NOMO-1 treated with DMSO at 0.1 percent for 48 hours (cell line): Measurements from ENCODE around the gene IDH2.
"Not testable (repeated sequence)": the region's sequence is repeated elsewhere in the genome, so short reads cannot be mapped to it uniquely, and the experiment has no call there.

ENCODE experiments used
- DNase-seq: peaks from one replicate; lab custom pipeline; 2025; ENCODE audit not compliant: unreplicated experiment; lab: John Stamatoyannopoulos, UW

The IDH2 gene

GRCh38 chr15:90115783-90116182 lies 13.5 kb upstream of the IDH2 start:
- DNase-seq = no peak

DNA sequence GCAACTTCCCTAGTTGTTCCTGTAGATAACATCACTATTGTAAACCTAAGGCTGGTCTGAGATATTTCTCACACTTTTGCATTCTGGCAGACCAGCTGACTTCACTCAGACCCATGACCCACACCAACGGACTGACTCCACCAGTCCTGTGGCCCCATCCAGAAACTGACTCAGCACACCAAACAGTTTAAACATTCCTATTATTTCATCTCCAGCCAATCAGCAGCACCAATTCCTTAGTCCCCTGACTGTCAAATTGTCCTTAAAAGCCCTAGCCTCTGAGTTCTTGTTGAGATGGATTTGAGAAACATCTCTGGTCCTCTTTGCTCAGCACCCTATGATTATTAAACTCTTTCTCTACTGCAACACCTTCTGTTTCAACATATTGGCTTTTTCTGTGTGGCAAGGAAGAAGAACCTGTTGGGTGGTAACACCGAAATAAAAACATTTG lies 12.2 kb upstream of the IDH2 start:
- no peak for DNase-seq

GRCh38 chr15:90113166-90113565 lies 10.9 kb upstream of the IDH2 start:
- no peak for DNase-seq

- not testable (repeated sequence) for DNase-seq
These were observed 7.0 kb upstream of the IDH2 start for GRCh38 chr15:90109163-90109751.

DNA sequence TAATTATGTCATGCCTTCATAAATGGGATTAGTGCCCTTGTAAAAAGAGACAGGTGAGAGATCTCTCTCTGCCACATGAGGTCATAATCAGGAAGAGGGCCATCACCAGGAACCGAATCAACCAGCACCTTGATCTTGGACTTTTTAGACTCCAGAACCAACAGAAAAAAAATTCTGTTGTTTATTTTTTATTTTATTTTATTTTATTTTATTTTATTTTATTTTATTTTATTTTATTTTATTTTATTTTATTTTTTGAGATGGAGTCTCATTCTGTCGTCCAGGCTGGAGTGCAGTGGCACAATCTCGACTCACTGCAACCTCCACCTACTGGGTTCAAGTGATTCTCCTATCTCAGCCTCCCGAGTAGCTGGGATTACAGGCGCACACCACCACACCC lies 5.8 kb upstream of the IDH2 start:
- not testable (repeated sequence) for DNase-seq

DNA sequence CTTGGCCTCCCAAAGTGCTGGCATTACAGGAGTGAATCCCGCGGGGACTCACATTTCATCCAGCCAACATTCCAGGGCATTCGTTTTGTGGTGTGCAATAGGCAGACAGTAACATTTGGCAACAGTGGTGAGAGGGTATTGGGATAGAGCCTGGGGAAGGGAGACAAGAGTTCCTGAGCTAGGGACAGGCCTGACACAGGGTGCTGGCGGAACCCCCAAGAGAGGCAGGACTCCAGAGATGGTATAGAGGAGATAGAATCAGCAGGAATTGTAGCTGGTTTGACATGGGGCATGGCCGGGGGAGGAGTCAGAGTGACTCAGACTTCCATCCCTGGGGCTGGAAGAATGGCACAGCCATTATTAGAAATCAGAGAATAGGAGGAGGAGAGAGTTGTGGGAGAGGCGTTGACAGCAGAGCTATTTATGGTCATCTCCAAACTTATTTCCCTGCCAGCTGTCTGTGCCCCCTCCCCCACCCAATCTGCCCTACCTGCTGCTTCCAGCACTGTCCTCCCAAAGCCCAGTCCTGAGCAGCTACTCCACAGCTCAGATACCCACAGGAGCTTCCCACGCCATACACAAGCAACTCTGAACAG lies 4.4 kb upstream of the IDH2 start:
- no peak for DNase-seq

DNA sequence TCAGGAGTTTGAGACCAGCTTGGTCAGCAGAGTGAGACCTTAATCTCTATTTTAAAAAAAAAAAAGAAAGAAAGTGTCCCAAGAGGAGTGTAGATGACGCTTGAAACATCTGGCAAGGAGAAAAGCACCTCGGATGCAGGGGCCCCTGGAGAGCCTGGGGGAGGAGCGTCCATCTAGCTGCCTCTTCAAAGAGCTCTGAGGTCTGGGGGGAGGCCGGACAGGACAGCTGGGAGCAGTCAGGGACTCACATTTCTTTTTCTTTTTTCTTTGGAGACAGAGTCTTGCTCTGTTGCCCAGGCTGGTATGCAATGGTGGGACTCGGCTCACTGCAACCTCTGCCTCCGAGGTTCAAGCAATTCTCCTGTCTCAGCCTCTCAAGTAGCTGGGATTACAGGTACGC lies 3.3 kb upstream of the IDH2 start:
- DNase-seq = no peak

DNA sequence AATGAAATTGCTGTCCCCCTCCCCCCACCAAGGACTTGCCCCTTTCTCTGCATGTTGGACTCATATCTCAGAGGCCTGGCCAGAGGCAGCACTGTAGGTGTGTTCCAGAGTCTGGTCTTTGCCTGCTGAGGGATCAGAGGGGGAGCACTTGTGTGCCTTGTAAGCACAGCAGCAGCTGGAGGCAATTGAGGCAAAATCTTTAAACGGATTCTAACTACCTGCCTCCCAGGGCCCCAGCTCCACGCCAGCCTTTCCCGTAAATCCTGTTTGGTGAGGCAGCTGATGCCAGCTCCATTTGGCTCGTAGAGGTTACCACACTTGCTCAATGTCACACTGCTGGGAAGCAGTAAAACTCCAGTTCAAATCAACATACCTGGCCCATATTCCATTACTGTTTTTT lies 2.3 kb upstream of the IDH2 start:
- DNase-seq = no peak

DNA sequence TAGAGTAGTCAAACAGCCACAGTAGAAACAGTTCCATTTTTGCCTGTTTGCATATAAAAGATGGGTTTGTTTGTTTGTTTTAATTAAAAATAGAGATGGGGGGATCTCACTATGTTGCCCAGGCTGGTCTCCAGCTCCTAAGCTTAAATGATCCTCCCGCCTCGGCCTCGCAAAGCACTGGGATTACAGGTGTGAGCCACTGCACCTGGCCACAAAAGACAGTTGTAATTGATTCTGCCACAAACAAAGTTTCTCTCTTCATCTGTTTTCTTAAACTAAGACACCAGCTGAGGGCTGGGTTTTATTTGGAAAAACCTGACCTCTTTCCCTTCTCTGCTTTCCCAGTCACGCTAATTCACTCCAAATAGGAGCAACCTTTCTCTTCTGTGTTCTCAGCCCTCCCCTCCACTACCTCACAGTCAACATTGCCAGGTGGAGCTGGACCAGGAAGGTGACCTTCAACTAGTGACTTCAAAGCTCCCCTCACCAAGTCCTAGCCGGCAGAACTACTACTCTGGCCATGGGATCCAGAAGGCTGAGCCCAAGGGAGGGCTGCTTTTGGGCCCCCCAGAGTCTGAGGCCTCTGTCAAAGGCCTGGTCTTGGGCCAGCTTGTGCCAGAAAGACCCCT lies 1.5 kb upstream of the IDH2 start:
- no peak for DNase-seq

GRCh38 chr15:90101130-90101968 lies 919 bp downstream of the IDH2 start:
- DNase-seq = peak; percentile 51

- DNase-seq = peak; percentile 7
These were observed 2.1 kb downstream of the IDH2 start for GRCh38 chr15:90099868-90100831.

DNA sequence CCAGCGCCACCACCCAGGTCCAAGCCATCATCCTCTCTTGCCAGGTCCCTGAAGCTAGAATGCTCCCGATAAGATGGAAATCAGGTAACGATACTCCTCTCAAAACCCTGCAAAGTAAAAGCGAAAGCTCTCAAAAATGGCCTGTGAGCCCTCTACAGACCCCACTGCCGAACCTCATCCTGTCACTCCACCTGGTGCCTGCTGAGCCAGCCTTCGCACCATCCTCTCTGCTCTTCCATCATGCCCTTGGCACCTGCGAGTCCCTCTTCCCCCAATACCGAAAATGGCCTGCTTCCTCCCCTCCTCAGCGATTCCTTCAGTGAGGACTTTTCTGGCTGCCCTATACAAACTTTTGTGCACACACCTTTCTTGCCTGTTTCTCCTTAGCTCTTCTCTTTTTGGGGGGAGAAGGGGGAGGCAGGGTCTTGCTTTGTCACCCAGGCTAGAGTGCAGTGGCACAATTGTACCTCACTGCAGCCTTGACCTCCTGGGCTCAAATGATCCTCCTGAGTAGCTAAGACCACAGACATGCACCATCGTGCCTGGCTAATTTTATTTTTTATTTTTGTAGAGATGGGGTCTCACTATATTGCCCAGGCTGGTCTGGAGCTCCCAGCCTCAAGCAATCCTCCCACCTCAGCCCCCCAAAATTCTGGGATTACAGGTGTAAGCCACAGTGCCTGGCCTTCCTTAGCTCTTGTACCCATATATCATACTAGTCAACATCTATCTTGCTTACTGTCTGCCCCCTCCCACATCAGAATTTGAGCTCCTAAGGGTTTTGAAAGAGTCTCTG lies 3.0 kb downstream of the IDH2 start:
- DNase-seq = no peak

DNA sequence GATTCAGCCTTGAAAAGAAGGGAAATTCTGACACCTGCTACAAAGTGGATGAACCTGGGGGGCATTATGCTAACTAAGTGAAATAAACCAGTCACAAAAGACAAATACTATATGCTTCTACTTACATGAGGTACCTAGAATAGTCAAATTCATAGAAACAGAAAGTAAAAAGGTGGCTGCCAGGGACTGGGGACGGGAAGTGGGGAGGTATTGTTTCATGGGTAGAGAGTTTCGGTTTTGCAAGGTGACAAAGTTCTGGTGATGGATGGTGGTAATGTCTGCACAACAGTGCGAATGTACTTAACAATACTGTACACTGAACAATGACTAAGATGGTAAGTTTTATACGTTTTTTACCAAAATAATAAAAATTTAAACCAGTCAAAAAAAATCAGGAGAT lies 4.8 kb downstream of the IDH2 start:
- DNase-seq = peak; percentile 90

DNA sequence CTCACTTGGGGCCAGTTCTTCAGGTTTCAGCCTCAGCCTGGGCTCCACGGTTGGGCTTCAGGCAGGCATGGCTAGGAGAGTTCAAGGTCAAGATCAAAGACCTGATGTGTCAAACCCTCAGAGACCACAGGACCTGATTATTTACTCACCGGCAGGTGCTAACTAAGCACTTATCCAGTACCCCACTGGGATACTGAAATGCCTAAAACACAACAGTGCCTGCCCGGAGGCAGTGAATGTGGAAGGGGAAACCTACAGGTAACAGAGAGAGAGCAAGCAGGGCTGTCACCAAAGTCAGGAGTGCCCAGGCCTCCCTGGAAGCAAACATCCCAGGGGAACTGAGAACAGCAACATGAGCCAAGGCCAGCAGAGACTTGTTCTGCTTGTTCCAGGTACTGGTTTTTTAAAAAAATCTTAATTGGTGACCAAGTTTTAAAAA lies 6.7 kb downstream of the IDH2 start:
- DNase-seq = no peak

- no peak for DNase-seq
These were observed 10.9 kb downstream of the IDH2 start for GRCh38 chr15:90091156-90091931.

DNA sequence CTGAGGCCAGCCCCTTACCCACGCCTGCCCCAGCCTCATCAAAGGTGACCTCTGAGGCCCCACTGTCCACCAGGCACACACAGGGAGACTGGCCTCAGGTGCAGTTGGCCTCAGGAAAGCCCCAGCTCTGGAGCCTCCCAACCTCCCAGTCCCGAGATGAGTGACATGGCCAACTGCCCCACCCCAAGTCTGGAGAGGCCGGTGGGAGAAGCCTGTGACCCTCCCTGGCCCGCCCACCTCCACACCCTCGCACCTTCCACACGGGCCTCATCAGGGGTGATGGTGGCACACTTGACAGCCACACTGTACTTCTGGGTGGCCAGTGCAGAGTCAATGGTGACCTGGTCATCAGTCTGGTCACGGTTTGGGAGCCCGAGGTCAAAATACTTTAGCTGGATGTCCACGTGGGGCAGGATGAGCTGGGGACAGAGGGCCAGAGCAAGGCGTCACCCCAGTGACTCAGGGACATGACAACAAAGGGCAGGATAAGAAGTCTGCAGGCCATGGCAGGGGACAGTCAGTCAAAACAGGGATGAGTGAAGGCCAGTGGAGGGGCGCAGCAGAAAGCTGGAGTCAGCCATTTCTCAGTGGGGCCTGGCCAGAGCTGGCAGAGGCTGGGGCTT lies 11.9 kb downstream of the IDH2 start:
- DNase-seq = no peak

- DNase-seq = no peak
These were observed 14.7 kb downstream of the IDH2 start for GRCh38 chr15:90087454-90088154.

DNA sequence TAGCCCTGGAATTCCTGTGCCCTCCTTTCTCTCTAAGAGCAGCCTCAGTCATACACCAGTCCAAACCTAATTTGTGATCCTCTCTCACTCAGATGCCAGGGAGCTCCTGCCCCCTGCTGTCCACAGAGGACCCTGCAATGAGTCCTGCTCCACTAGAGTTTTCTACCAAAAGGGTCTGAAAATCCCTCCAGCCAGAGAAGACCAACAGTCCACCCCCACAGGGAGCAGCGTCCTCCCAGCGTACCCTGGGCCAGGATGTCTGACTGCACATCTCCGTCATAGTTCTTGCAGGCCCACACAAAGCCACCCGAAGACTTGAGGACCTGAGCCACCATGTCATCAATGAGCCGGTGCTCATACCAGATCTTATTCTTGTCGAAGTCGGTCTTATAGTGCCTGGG lies 15.4 kb downstream of the IDH2 start:
- DNase-seq = peak; percentile 41
